HG03064 (cell line): ENCODE data around the gene KRT8.

ENCODE experiments used
- ATAC-seq: cut with Tn5 transposase; IDR thresholded peaks from one replicate; pipeline ENCODE4 v1.9.1; 2021; ENCODE audit warnings: low read depth; ENCODE audit not compliant: unreplicated experiment

KRT8 gene

GRCh38 chr12:52849511-52849910 is 55.4 kb downstream of the KRT8 start:
- no peak for ATAC-seq

GRCh38 chr12:52848661-52849255 is 56.1 kb downstream of the KRT8 start, which contains the start of gene KRT78:
TSS of gene KRT78 (minus strand) at chr12:52848994. CDS start at chr12:52848930, 64 bp downstream.
- ATAC-seq = no peak

GRCh38 chr12:52847335-52848102 is 57.4 kb downstream of the KRT8 start:
- ATAC-seq = no peak
